Thoracic aorta (tissue), 2 donors: ENCODE measurements around the gene CALHM3. TPM values are rescaled to one million over a fixed set of nuclear protein-coding genes. Genes with fewer than 3 reads are reported as not detected.

Experiments used
- ATAC-seq: fragments of 150-250 bp; one replicate; pipeline ENCODE4 v1.8.0; 2017; ENCODE audit warnings: low read depth; ENCODE audit not compliant: insufficient number of reproducible peaks, low FRiP score
- DNase-seq: peaks from one replicate; pipeline ENCODE4 v3.0.0-alpha.2; 2020; ENCODE audit warnings: low spot score
- H3K27ac ChIP-seq, 2 donors: fragments of 200-600 bp; sonication (generic); 1 replicate in 1 of 2; 2 replicates in 1 of 2; pipeline ENCODE4 v1.5.1; 2016; ENCODE audit warnings: mild to moderate bottlenecking in 2 of 2, moderate library complexity in 2 of 2
- H3K27me3 ChIP-seq: fragments of 200-600 bp; sonication (generic); replicated peaks from 2 replicates; pipeline ENCODE4 v1.6.0; 2016; ENCODE audit warnings: mild to moderate bottlenecking; ENCODE audit not compliant: insufficient read depth
- H3K36me3 ChIP-seq: fragments of 200-600 bp; sonication (generic); one replicate; pipeline ENCODE4 v1.5.1; 2016
- H3K4me1 ChIP-seq, 2 donors: fragments of 200-600 bp; sonication (generic); 1 replicate in 1 of 2; 2 replicates in 1 of 2; pipeline versions ENCODE4 v1.5.1 to v1.6.0; 2016; ENCODE audit warnings: low read depth in 2 of 2, mild to moderate bottlenecking in 1 of 2; ENCODE audit not compliant: control insufficient read depth in 1 of 2
- H3K4me3 ChIP-seq: fragments of 200-600 bp; sonication (generic); 2 replicates; pipeline ENCODE4 v1.5.1; 2016; ENCODE audit warnings: mild to moderate bottlenecking
- H3K9me3 ChIP-seq: fragments of 200-600 bp; sonication (generic); 2 replicates; pipeline ENCODE4 v1.5.1; 2016
- CTCF ChIP-seq: fragments of 200-600 bp; sonication (generic); IDR thresholded peaks from one replicate; pipeline ENCODE4 v1.5.1; 2019; ENCODE audit warnings: antibody characterized with exemption
- total RNA-seq, 2 donors: library from RNA; depleted of rRNA; stranded (reverse); fragments of >200 nt; gene quantifications; one replicate each; pipeline versions ENCODE4 v1.1.0 to v1.2.3, GENCODE V29; 2016

Gene CALHM3
- total RNA-seq, 2 donors from 2014 or later, result not detected

GRCh38 chr10:103476046-103476768 lies 2.8 kb downstream of the CALHM3 start:
- Histone ChIP-seq H3K9me3 (no peaks in the 10 kb centered on the region), H3K27me3 (no peaks in the 10 kb centered on the region), H3K36me3 (no peaks in the 10 kb centered on the region), H3K27ac (no peak overlapping the region), H3K4me3 (no peak overlapping the region), H3K4me1 (peaks cover 0 to 4% of the 10 kb centered on the region in 2 donors)
- TF ChIP-seq CTCF, result no peak
- DNase-seq (no peak), ATAC-seq (no peak)

GRCh38 chr10:103475437-103475836 lies 3.6 kb downstream of the CALHM3 start:
- ATAC-seq (no peak), DNase-seq (no peak)
- H3K4me1 ChIP-seq, result peaks cover 0 to 4% of the 10 kb centered on the region in 2 donors
- H3K27ac ChIP-seq, result no peak overlapping the region
- H3K9me3 ChIP-seq, result no peaks in the 10 kb centered on the region
- no peak for TF ChIP-seq CTCF
- H3K4me3 ChIP-seq, result no peak overlapping the region
- no peaks in the 10 kb centered on the region for H3K36me3 ChIP-seq
- no peaks in the 10 kb centered on the region for H3K27me3 ChIP-seq

- Histone ChIP-seq H3K27me3 (no peaks in the 10 kb centered on the region), H3K36me3 (no peaks in the 10 kb centered on the region), H3K4me3 (no peak overlapping the region), H3K27ac (no peak overlapping the region), H3K9me3 (no peaks in the 10 kb centered on the region), H3K4me1 (peaks cover 0 to 4% of the 10 kb centered on the region in 2 donors)
- no peak for DNase-seq
- TF ChIP-seq CTCF, result no peak
- no peak for ATAC-seq
Measured at GRCh38 chr10:103474077-103474476, 5.0 kb downstream of the CALHM3 start.

GRCh38 chr10:103473261-103473671 lies 5.8 kb downstream of the CALHM3 start:
- no peaks in the 10 kb centered on the region for H3K9me3 ChIP-seq
- no peaks in the 10 kb centered on the region for H3K27me3 ChIP-seq
- no peak for DNase-seq
- H3K27ac ChIP-seq, result no peak overlapping the region
- TF ChIP-seq CTCF, result no peak
- H3K4me3 ChIP-seq, result no peak overlapping the region
- no peaks in the 10 kb centered on the region for H3K36me3 ChIP-seq
- H3K4me1 ChIP-seq, result peaks cover 0 to 4% of the 10 kb centered on the region in 2 donors
- no peak for ATAC-seq

GRCh38 chr10:103472005-103472404 lies 7.0 kb downstream of the CALHM3 start:
- peaks cover 0 to 4% of the 10 kb centered on the region in 2 donors for H3K4me1 ChIP-seq
- H3K9me3 ChIP-seq, result no peaks in the 10 kb centered on the region
- DNase-seq (no peak), ATAC-seq (no peak)
- H3K27ac ChIP-seq, result no peak overlapping the region
- H3K36me3 ChIP-seq, result no peaks in the 10 kb centered on the region
- no peak for TF ChIP-seq CTCF
- H3K4me3 ChIP-seq, result no peak overlapping the region
- no peaks in the 10 kb centered on the region for H3K27me3 ChIP-seq
